ENCODE measurements around the gene ADAMTS17. TPM values are rescaled to one million over a fixed set of nuclear protein-coding genes. Genes with fewer than 3 reads are reported as not detected.

The ADAMTS17 gene
- total RNA-seq, 1 experiment from 2014 or later: 1.6 TPM

- Histone ChIP-seq H3K27me3 (ENCODE audit: control insufficient read depth, insufficient read depth, low read length) (no peaks in the 10 kb centered on the region), H3K9me3 (ENCODE audit: control insufficient read depth, insufficient read depth, low read depth, low read length) (no peaks in the 10 kb centered on the region), H3K36me3 (ENCODE audit: control insufficient read depth, insufficient read depth, low read length) (no peaks in the 10 kb centered on the region), H3K4me1 (ENCODE audit: control insufficient read depth, insufficient read depth, low read length) (no peaks in the 10 kb centered on the region), H3K27ac (ENCODE audit: low read length) (no peak overlapping the region), H3K4me3 (ENCODE audit: low read depth in 2 of 2, low read length in 2 of 2) (no peak overlapping the region)
- no TSS peak for BruUV-seq (replicated peaks)
- in situ Hi-C loops (cut with HindIII; ENCODE audit: low pct_unique_long_range_greater_than_20kb, low sequenced_read_pairs) (no loop called here), intact Hi-C loops (cut with micrococcal nuclease; ENCODE audit: unreplicated experiment) (no loop called here)
- ChIA-PET CTCF (no interaction called here), POLR2A (no interaction called here)
- DNase-seq (ENCODE audit: low read depth, low spot score) (no peak), ATAC-seq (no peak)
- TF ChIP-seq REST (IDR thresholded peaks at IDR 0.05; ENCODE audit: insufficient read depth in 1 of 2, low read depth in 2 of 2, low read length in 1 of 2) (no peak), POLR2AphosphoS5 (IDR thresholded peaks at IDR 0.05; ENCODE audit: low read depth, low read length) (no peak), TCF7L2 (IDR thresholded peaks at IDR 0.05; ENCODE audit: low read depth, low read length) (no peak), SIN3A (IDR thresholded peaks at IDR 0.05; ENCODE audit: borderline replicate concordance, insufficient read depth, low read depth, low read length) (no peak)
- TF ChIP-seq, protein P1, sequence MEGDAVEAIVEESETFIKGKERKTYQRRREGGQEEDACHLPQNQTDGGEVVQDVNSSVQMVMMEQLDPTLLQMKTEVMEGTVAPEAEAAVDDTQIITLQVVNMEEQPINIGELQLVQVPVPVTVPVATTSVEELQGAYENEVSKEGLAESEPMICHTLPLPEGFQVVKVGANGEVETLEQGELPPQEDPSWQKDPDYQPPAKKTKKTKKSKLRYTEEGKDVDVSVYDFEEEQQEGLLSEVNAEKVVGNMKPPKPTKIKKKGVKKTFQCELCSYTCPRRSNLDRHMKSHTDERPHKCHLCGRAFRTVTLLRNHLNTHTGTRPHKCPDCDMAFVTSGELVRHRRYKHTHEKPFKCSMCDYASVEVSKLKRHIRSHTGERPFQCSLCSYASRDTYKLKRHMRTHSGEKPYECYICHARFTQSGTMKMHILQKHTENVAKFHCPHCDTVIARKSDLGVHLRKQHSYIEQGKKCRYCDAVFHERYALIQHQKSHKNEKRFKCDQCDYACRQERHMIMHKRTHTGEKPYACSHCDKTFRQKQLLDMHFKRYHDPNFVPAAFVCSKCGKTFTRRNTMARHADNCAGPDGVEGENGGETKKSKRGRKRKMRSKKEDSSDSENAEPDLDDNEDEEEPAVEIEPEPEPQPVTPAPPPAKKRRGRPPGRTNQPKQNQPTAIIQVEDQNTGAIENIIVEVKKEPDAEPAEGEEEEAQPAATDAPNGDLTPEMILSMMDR (IDR thresholded peaks at IDR 0.05): no peak
Observed at GRCh38 chr15:100193277-100193860, 148.4 kb downstream of the ADAMTS17 start.

- BruUV-seq (replicated peaks): no TSS peak
- Histone ChIP-seq H3K9me3 (ENCODE audit: control insufficient read depth, insufficient read depth, low read depth, low read length) (no peaks in the 10 kb centered on the region), H3K36me3 (ENCODE audit: control insufficient read depth, insufficient read depth, low read length) (no peaks in the 10 kb centered on the region), H3K27me3 (ENCODE audit: control insufficient read depth, insufficient read depth, low read length) (no peaks in the 10 kb centered on the region), H3K4me3 (ENCODE audit: low read depth in 2 of 2, low read length in 2 of 2) (no peak overlapping the region), H3K4me1 (ENCODE audit: control insufficient read depth, insufficient read depth, low read length) (no peaks in the 10 kb centered on the region), H3K27ac (ENCODE audit: low read length) (no peak overlapping the region)
- ChIA-PET POLR2A (no interaction called here), CTCF (no interaction called here)
- intact Hi-C loops (cut with micrococcal nuclease; ENCODE audit: unreplicated experiment): no loop called here
- TF ChIP-seq, protein P1 (IDR thresholded peaks at IDR 0.05): no peak
- TF ChIP-seq TCF7L2 (IDR thresholded peaks at IDR 0.05; ENCODE audit: low read depth, low read length): no peak
- no peak for TF ChIP-seq SIN3A (IDR thresholded peaks at IDR 0.05; ENCODE audit: borderline replicate concordance, insufficient read depth, low read depth, low read length)
- TF ChIP-seq REST (IDR thresholded peaks at IDR 0.05; ENCODE audit: insufficient read depth in 1 of 2, low read depth in 2 of 2, low read length in 1 of 2): no peak
- no peak for TF ChIP-seq POLR2AphosphoS5 (IDR thresholded peaks at IDR 0.05; ENCODE audit: low read depth, low read length)
- DNase-seq (ENCODE audit: low read depth, low spot score): no peak
- in situ Hi-C loops (cut with HindIII; ENCODE audit: low pct_unique_long_range_greater_than_20kb, low sequenced_read_pairs): no loop called here
- no peak; the same call in 1 of the 2 replicates for ATAC-seq
Observed at GRCh38 chr15:100192097-100193080, 149.4 kb downstream of the ADAMTS17 start.
